Ovary (tissue), 10 donors: ENCODE measurements around the gene LARP1B. TPM values are rescaled to one million over a fixed set of nuclear protein-coding genes. Genes with fewer than 3 reads are reported as not detected.
A peak's percentile ranks its signal among the peaks of the same experiment; 100 is the strongest.

Source experiments
- DNase-seq, 5 donors: peaks; one replicate each; pipeline ENCODE4 v3.0.0-alpha.2; 2019 to 2020
- H3K27ac ChIP-seq, 2 donors: fragments of 200-600 bp; one replicate each; pipeline versions ENCODE4 v1.5.1 to v1.8.0; 2019 to 2022
- H3K27me3 ChIP-seq: fragments of 200-600 bp; one replicate; pipeline ENCODE4 v1.8.0; 2022
- H3K36me3 ChIP-seq: fragments of 200-600 bp; sonication (generic); one replicate; pipeline ENCODE4 v1.5.1; 2019
- H3K4me1 ChIP-seq: one replicate; pipeline ENCODE4 v1.8.1; 2013; ENCODE audit warnings: mild to moderate bottlenecking, moderate library complexity; ENCODE audit not compliant: insufficient read depth
- H3K4me3 ChIP-seq: fragments of 200-600 bp; sonication (generic); one replicate; pipeline ENCODE4 v1.5.1; 2017
- H3K9me3 ChIP-seq, 2 donors: fragments of 200-600 bp in 1 of 2; sonication (generic) in 1 of 2; one replicate each; pipeline versions ENCODE4 v1.5.1 to v1.8.1; 2013 to 2019; ENCODE audit warnings: mild to moderate bottlenecking in 1 of 2, moderate library complexity in 1 of 2
- EP300 ChIP-seq: sonication (generic); formaldehyde crosslinking; IDR thresholded peaks from one replicate; pipeline ENCODE4 v1.6.1; 2017; ENCODE audit warnings: antibody characterized with exemption
- POLR2A ChIP-seq: fragments of 450-650 bp; IDR thresholded peaks from one replicate; pipeline ENCODE4 v1.6.1; 2017; ENCODE audit warnings: antibody characterized with exemption, mild to moderate bottlenecking, moderate library complexity
- WGBS, 3 donors: extraction: QIAGEN DNeasy Blood & Tissue Kit in 1 of 3; methylation state at CpG; one replicate each; pipeline versions ENCODE4 v1.1.5 to v1.1.7; 2013 to 2017; 5-methylcytosine and 5-hydroxymethylcytosine counted together
- intact Hi-C, 4 donors: fragments of 100-400 bp; cut with DNase I; formaldehyde crosslinking; loops; one replicate each; pipeline versions ENCODE4 v1.11.0 to v1.15.1; 2022 to 2023
- long read RNA-seq, 3 donors: library from polyadenylated mRNA in 2 of 3; unstranded in 2 of 3; transcript quantifications; one replicate each; pipeline ENCODE4 v2.0.0 and lab custom pipeline, GENCODE V29; 2021 to 2026
- polyA plus RNA-seq, 2 donors: library from polyadenylated mRNA; stranded (reverse); fragments of 200-250 nt in 1 of 2; fragments of 350-450 nt in 1 of 2; fragmentation: Illumina TruSeq in 1 of 2; extraction: RNeasy Lipid Tissue Mini Kit (QIAGEN cat#74804) in 1 of 2; gene quantifications; one replicate each; pipeline ENCODE4 v1.2.3, GENCODE V29; 2013 to 2014
- total RNA-seq, 7 donors: library from RNA; depleted of rRNA in 2 of 7; stranded (reverse); fragments of >200 nt in 2 of 7; fragmentation: NEBNext Ultra II Directional in 3 of 7; extraction: Animal tissue kit (Norgen Biotek cat#: 25700) in 3 of 7; gene quantifications; one replicate each; pipeline versions ENCODE4 v1.1.0 to v1.2.4, GENCODE V29; 2016 to 2023
- TF ChIP-seq, protein P1 (sequence below), 3 donors: fragments of 450-650 bp in 2 of 3; fragments of 200-600 bp in 1 of 3; IDR thresholded peaks; one replicate each; pipeline versions ENCODE4 v1.5.1 to v1.8.0; 2016 to 2022; ENCODE audit warnings: antibody characterized with exemption in 3 of 3, mild to moderate bottlenecking in 1 of 3
- donor health status: DM: no; HTN: no; CAD: no; lungs with moderate emphysema.
- donor health status: DM: no; HTN: no; CAD: no.
- donor health status: Bipolar disorder and iron deficiency.
- donor health status: DM: yes; HTN: yes; CAD: no.
- donor health status: DM: no; HTN: no; CAD: no.
- donor health status: DM: yes; HTN: yes; CAD: no.

LARP1B gene
- 10 to 100 TPM; 15.5 to 27.8 (median 20.3) TPM for total RNA-seq
- 1 to 10 TPM; 7.6 to 9.8 TPM for polyA plus RNA-seq
- long read RNA-seq, donor 1, transcript LARP1B-202 (10 exons, 2,151 nt) = major isoform, 8 of 19 reads
- long read RNA-seq, donor 1, partial matches to known transcripts = 2 of 19 reads
- long read RNA-seq, donor 1, other reads (novel, unspliced or antisense) = 7 of 19 reads
- long read RNA-seq, donor 2, full-length matches to known transcripts = 8 of 8 reads
- long read RNA-seq, donor 2, partial matches to known transcripts = 0 of 8 reads
- long read RNA-seq, donor 2, other reads (novel, unspliced or antisense) = 0 of 8 reads
- long read RNA-seq, donor 3, partial matches to known transcripts = 1 of 14 reads
- long read RNA-seq, donor 3, other reads (novel, unspliced or antisense) = 8 of 14 reads

DNA sequence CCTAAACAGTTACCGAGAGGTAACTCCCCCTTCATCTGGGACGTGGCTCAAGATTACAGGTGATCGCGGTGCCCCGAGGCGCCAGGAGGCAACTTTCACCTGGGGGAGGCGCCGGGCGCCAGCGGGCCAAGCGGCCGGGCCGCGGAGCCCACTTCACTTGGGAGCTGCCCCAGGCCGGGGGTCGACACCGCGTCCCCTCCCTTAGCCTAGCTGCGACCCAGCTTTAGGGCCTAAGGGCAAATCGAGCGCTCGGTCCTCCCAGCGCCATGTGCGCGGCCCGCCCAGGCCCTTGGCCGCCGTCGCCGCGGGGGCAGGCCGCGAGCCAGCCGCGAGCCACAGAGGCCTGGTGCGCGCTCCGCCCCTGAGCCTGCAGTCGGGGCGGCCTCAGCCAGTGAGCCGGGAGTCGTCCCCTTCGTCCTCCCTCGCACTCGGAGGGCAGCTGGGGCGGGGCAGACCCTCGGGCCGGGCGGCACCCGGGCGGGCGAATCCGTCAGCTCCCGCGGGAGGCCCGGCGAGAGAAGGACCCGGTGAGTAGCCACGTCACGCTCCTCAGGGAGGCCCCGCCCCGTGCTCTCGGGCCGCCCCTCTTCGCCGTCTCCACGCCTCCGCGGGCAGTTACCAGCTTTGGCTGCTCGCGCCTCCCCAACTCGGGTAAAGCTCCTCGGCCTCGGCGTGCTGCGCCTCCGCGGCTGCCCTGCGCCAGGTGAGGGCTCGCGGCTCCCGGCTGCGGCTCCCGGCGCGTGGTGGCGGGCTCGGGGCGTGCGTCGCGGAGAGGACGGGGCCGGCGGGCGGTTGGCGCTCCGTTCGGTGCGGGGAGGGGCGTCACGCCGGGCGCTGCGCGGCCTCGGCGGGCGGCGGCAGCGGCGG is at the start of gene LARP1B:
LARP1B (plus strand) TSS at position 614 of the 867 bp plus-strand sequence. CDS start 13,640 bp downstream, outside the sequence.
- H3K4me3 ChIP-seq = peak within 1 kb of the TSS; percentile 77
- H3K36me3 ChIP-seq = no peaks in the 10 kb centered on the region
- H3K27ac ChIP-seq = peak within 1 kb of the TSS; percentile 86 to 94
- peak; percentile 94 to 96 (median 95) for DNase-seq
- WGBS, 3 donors = 0% methylated on average over 47 to 112 of the region's 112 CpGs
- H3K4me1 ChIP-seq = peaks cover 5% of the 10 kb centered on the region
- intact Hi-C loops = loop anchor here in 2 of 4 donors (5.0 to 10.0 kb wide), 2 partner anchors 94 to 754 kb away; partner anchors contain the start of genes ABHD18 (in 1 of the 2) and MFSD8 (in 1 of the 2)
- no peak for TF ChIP-seq EP300
- TF ChIP-seq, protein P1, sequence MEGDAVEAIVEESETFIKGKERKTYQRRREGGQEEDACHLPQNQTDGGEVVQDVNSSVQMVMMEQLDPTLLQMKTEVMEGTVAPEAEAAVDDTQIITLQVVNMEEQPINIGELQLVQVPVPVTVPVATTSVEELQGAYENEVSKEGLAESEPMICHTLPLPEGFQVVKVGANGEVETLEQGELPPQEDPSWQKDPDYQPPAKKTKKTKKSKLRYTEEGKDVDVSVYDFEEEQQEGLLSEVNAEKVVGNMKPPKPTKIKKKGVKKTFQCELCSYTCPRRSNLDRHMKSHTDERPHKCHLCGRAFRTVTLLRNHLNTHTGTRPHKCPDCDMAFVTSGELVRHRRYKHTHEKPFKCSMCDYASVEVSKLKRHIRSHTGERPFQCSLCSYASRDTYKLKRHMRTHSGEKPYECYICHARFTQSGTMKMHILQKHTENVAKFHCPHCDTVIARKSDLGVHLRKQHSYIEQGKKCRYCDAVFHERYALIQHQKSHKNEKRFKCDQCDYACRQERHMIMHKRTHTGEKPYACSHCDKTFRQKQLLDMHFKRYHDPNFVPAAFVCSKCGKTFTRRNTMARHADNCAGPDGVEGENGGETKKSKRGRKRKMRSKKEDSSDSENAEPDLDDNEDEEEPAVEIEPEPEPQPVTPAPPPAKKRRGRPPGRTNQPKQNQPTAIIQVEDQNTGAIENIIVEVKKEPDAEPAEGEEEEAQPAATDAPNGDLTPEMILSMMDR (IDR thresholded peaks at IDR 0.05) = peak in 2 of 3 donors; percentile 9 to 12
- TF ChIP-seq POLR2A = peak; percentile 89
- H3K9me3 ChIP-seq = no peaks in the 10 kb centered on the region
- H3K27me3 ChIP-seq = no peaks in the 10 kb centered on the region

DNA sequence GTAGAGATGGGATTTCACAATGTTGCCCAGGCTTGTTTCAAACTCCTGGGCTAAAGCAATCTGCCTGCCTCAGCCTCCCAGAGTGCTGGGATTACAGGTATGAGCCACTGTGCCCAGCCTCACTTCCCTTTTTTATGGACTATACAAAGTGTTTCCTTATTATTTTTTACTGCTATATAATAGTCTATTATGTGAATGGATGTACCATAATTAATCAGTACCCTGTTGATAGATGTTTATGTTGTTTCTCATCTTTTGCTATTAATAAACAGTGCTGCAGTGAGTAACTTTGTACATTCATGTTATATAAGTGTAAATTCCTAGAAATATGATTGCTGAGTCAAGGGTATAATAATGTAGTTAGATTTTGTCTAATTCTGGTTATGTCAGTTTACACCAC is 35.8 kb upstream of the LARP1B start:
- no peak for TF ChIP-seq EP300
- TF ChIP-seq, protein P1 (IDR thresholded peaks at IDR 0.05) = no peak
- no peak for TF ChIP-seq POLR2A
- H3K9me3 ChIP-seq = no peaks in the 10 kb centered on the region
- no peaks in the 10 kb centered on the region for H3K36me3 ChIP-seq
- DNase-seq = no peak
- H3K4me1 ChIP-seq = no peaks in the 10 kb centered on the region
- H3K27me3 ChIP-seq = no peaks in the 10 kb centered on the region
- H3K4me3 ChIP-seq = no peak overlapping the region
- intact Hi-C loops = no loop called here
- no peak overlapping the region for H3K27ac ChIP-seq

DNA sequence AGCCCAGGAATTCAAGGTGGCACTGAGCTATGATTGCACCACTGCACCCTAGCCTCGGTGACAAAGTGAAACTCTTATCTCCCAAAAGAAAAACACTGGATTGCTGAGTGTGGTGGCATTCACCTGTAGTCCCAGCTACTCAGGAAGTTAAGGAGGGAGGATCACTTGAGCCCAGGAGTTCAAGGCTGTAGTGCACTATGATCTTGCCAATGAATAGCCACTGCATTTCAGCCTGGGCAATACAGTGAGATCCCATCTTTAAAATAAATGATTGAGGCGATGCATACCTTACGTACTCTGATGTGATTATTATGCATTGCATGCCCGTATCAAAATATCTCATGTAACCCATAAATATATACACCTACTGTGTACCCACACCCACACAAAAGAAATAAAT is 31.2 kb upstream of the LARP1B start:
- no peaks in the 10 kb centered on the region for H3K9me3 ChIP-seq
- no peaks in the 10 kb centered on the region for H3K4me1 ChIP-seq
- TF ChIP-seq, protein P1 (IDR thresholded peaks at IDR 0.05) = no peak
- TF ChIP-seq EP300 = no peak
- no peak for TF ChIP-seq POLR2A
- no peak overlapping the region for H3K4me3 ChIP-seq
- intact Hi-C loops = no loop called here
- 96 to 97% (median 96%) methylated on average over 4 of the region's 4 CpGs for WGBS, 3 donors
- H3K27me3 ChIP-seq = no peaks in the 10 kb centered on the region
- no peaks in the 10 kb centered on the region for H3K36me3 ChIP-seq
- DNase-seq = no peak
- H3K27ac ChIP-seq = no peak overlapping the region

DNA sequence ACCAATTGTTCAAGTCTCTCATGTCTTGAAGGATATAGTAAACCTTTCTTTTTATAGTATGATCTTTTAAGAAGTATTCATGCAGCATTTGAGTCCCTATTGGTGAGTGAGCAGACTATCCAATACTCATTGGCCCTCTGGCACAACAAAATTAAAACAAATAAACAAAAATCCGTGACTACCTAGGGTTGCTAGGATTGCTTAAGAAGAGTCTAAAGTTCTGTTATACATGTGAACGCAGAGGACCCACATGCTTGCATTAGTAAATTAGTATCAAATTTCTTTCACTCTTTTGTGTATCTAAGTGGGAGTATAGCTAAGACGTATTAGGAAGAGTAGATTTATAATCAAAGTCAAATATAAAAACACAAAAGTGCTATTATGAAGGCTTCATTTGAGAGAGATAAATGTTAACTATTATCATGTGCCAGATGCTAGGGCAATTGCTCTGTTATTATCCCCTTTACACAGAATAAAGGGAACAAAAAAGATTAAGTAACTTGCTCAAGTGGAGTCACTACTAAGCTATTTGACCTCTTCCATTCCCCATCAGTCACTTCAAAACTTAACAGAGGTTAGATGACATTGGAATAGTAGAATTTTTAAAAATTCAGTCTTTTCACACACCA is 29.2 kb upstream of the LARP1B start:
- TF ChIP-seq EP300 (no peak), POLR2A (no peak)
- TF ChIP-seq, protein P1 (IDR thresholded peaks at IDR 0.05) = no peak
- no peaks in the 10 kb centered on the region for H3K36me3 ChIP-seq
- no peaks in the 10 kb centered on the region for H3K4me1 ChIP-seq
- intact Hi-C loops = no loop called here
- H3K27me3 ChIP-seq = no peaks in the 10 kb centered on the region
- H3K9me3 ChIP-seq = no peaks in the 10 kb centered on the region
- DNase-seq = no peak
- WGBS, 3 donors = 72 to 78% (median 75%) methylated on average over 3 of the region's 3 CpGs
- H3K4me3 ChIP-seq = no peak overlapping the region
- no peak overlapping the region for H3K27ac ChIP-seq
